Thyroid gland (tissue), 4 donors: ENCODE data around the gene RCOR1. TPM values are rescaled to one million over a fixed set of nuclear protein-coding genes. Genes with fewer than 3 reads are reported as not detected.

Experiments used
- DNase-seq, 2 donors: peaks; one replicate each; pipeline ENCODE4 v3.0.0-alpha.2; 2019
- H3K27ac ChIP-seq, 3 donors: fragments of 200-600 bp; sonication (generic); 1 replicate in 2 of 3; 2 replicates in 1 of 3; pipeline ENCODE4 v1.5.1; 2016 to 2019; ENCODE audit warnings: mild to moderate bottlenecking in 1 of 3, moderate library complexity in 1 of 3
- H3K27me3 ChIP-seq: fragments of 200-600 bp; sonication (generic); one replicate; pipeline ENCODE4 v1.5.1; 2019
- H3K36me3 ChIP-seq, 2 donors: fragments of 200-600 bp; sonication (generic); one replicate each; pipeline ENCODE4 v1.5.1; 2016 to 2019
- H3K4me1 ChIP-seq, 2 donors: fragments of 200-600 bp; sonication (generic); one replicate each; pipeline ENCODE4 v1.5.1; 2017 to 2019
- H3K4me3 ChIP-seq, 3 donors: fragments of 200-600 bp; sonication (generic); replicated peaks in 1 of 3; 1 replicate in 2 of 3; 2 replicates in 1 of 3; pipeline ENCODE4 v1.5.1; 2016; ENCODE audit warnings: mild to moderate bottlenecking in 1 of 3
- H3K9me3 ChIP-seq: fragments of 200-600 bp; sonication (generic); one replicate; pipeline ENCODE4 v1.5.1; 2017
- CTCF ChIP-seq, 6 experiments: fragments of 200-600 bp in 3 of 6; fragments of 450-650 bp in 3 of 6; sonication (generic) in 3 of 6; IDR thresholded peaks; one replicate each; pipeline ENCODE4 v1.5.1; 2016 to 2019; ENCODE audit warnings: antibody characterized with exemption in 6 of 6, mild to moderate bottlenecking in 2 of 6, inconsistent platforms in 1 of 6, moderate library complexity in 1 of 6
- POLR2A ChIP-seq, 2 donors: fragments of 450-650 bp; IDR thresholded peaks; one replicate each; pipeline ENCODE4 v1.6.1; 2017; ENCODE audit warnings: antibody characterized with exemption in 2 of 2, mild to moderate bottlenecking in 2 of 2, moderate library complexity in 1 of 2
- WGBS, 2 donors: methylation state at CpG; one replicate each; pipeline ENCODE4 v1.1.5; 2017; 5-methylcytosine and 5-hydroxymethylcytosine counted together
- intact Hi-C: fragments of 100-400 bp; cut with DNase I; formaldehyde crosslinking; loops from one replicate; pipeline ENCODE4 v1.15.1; 2023
- total RNA-seq, 4 donors: library from RNA; depleted of rRNA; stranded (reverse); fragments of >200 nt; gene quantifications; one replicate each; pipeline ENCODE4 v1.2.3, GENCODE V29; 2016

Gene RCOR1
- total RNA-seq, 4 donors from 2014 or later = 9.4 to 14.2 (median 11.3) TPM

GRCh38 chr14:102645746-102646440 lies 53.4 kb downstream of the RCOR1 start:
- Histone ChIP-seq H3K9me3 (no peaks in the 10 kb centered on the region), H3K36me3 (no peaks in the 10 kb centered on the region), H3K27me3 (no peaks in the 10 kb centered on the region), H3K4me1 (peaks cover 0 to 6% of the 10 kb centered on the region in 2 donors), H3K4me3 (no peak overlapping the region), H3K27ac (no peak overlapping the region)
- intact Hi-C loops = no loop called here
- TF ChIP-seq CTCF (IDR thresholded peaks at IDR 0.05) (no peak), POLR2A (IDR thresholded peaks at IDR 0.05) (no peak)
- 70 to 75% methylated on average over 2 of the region's 2 CpGs for WGBS, 2 donors
- DNase-seq = no peak

GRCh38 chr14:102646615-102647014 lies 54.2 kb downstream of the RCOR1 start:
- Histone ChIP-seq H3K36me3 (no peaks in the 10 kb centered on the region), H3K4me3 (no peak overlapping the region), H3K27ac (no peak overlapping the region), H3K27me3 (no peaks in the 10 kb centered on the region), H3K9me3 (no peaks in the 10 kb centered on the region), H3K4me1 (peaks cover 0 to 6% of the 10 kb centered on the region in 2 donors)
- WGBS, 2 donors = 93 to 94% methylated on average over 3 of the region's 3 CpGs
- TF ChIP-seq POLR2A (IDR thresholded peaks at IDR 0.05) (no peak), CTCF (IDR thresholded peaks at IDR 0.05) (no peak)
- no peak for DNase-seq
- intact Hi-C loops = no loop called here

GRCh38 chr14:102652194-102652593 lies 59.7 kb downstream of the RCOR1 start:
- intact Hi-C loops = no loop called here
- Histone ChIP-seq H3K27ac (no peak overlapping the region), H3K9me3 (no peaks in the 10 kb centered on the region), H3K4me1 (peaks cover 0 to 6% of the 10 kb centered on the region in 2 donors), H3K27me3 (no peaks in the 10 kb centered on the region), H3K36me3 (no peaks in the 10 kb centered on the region), H3K4me3 (no peak overlapping the region)
- TF ChIP-seq CTCF (IDR thresholded peaks at IDR 0.05) = no peak
- TF ChIP-seq POLR2A (IDR thresholded peaks at IDR 0.05) = no peak
- WGBS, 2 donors = 32 to 50% methylated on average over 3 of the region's 3 CpGs
- DNase-seq = no peak

GRCh38 chr14:102654298-102654697 lies 61.8 kb downstream of the RCOR1 start:
- peaks cover 0 to 6% of the 10 kb centered on the region in 2 donors for H3K4me1 ChIP-seq
- H3K9me3 ChIP-seq = no peaks in the 10 kb centered on the region
- no peak for DNase-seq
- H3K27ac ChIP-seq = no peak overlapping the region
- no peaks in the 10 kb centered on the region for H3K36me3 ChIP-seq
- intact Hi-C loops = no loop called here
- no peak for TF ChIP-seq POLR2A (IDR thresholded peaks at IDR 0.05)
- TF ChIP-seq CTCF (IDR thresholded peaks at IDR 0.05) = no peak
- WGBS, 2 donors = 97 to 98% methylated on average over 4 of the region's 4 CpGs
- H3K27me3 ChIP-seq = no peaks in the 10 kb centered on the region
- H3K4me3 ChIP-seq = no peak overlapping the region

- TF ChIP-seq POLR2A (IDR thresholded peaks at IDR 0.05) = no peak
- no peak for TF ChIP-seq CTCF (IDR thresholded peaks at IDR 0.05)
- Histone ChIP-seq H3K9me3 (no peaks in the 10 kb centered on the region), H3K27me3 (no peaks in the 10 kb centered on the region), H3K4me1 (peaks cover 0 to 6% of the 10 kb centered on the region in 2 donors), H3K36me3 (no peaks in the 10 kb centered on the region), H3K4me3 (no peak overlapping the region), H3K27ac (no peak overlapping the region)
- intact Hi-C loops = no loop called here
- DNase-seq = no peak
Measured at GRCh38 chr14:102655137-102655536, 62.7 kb downstream of the RCOR1 start.
